Activated CD4-positive, alpha-beta memory T cell treated with anti-CD3 and anti-CD28 coated beads for 36 hours (primary cell): ENCODE data around the gene VRK3. TPM values are rescaled to one million over a fixed set of nuclear protein-coding genes. Genes with fewer than 3 reads are reported as not detected.
"Not testable (repeated sequence)": the region's sequence is repeated elsewhere in the genome, so short reads cannot be mapped to it uniquely, and the experiment has no call there.

Experiments used
- CTCF ChIA-PET: fragments of 350-600 bp; sonication (Branson Sonifier 250); formaldehyde crosslinking; loops from one replicate; lab custom pipeline; 2021; ENCODE audit warnings: antibody characterized with exemption, inconsistent platforms; lab: Charles Lee
- POLR2A ChIA-PET: fragments of 350-600 bp; sonication (Branson Sonifier 250); formaldehyde crosslinking; loops from one replicate; lab custom pipeline; 2021; ENCODE audit warnings: antibody characterized with exemption; lab: Charles Lee
- DNase-seq: peaks from one replicate; pipeline ENCODE4 v3.0.0-alpha.2; 2020
- H3K27ac Mint-ChIP-seq: one replicate; pipeline ENCODE4 v1.8.0; 2021; ENCODE audit warnings: mixed read lengths
- H3K27me3 Mint-ChIP-seq: one replicate; pipeline ENCODE4 v1.8.0; 2021; ENCODE audit warnings: mixed read lengths
- H3K36me3 Mint-ChIP-seq: one replicate; pipeline ENCODE4 v1.8.0; 2021; ENCODE audit warnings: mixed read lengths
- H3K4me1 Mint-ChIP-seq: one replicate; pipeline ENCODE4 v1.8.0; 2021; ENCODE audit warnings: low read depth, mixed read lengths
- H3K4me3 Mint-ChIP-seq: one replicate; pipeline ENCODE4 v1.8.0; 2021; ENCODE audit warnings: mild to moderate bottlenecking, mixed read lengths
- H3K9me3 Mint-ChIP-seq: one replicate; pipeline ENCODE4 v1.8.0; 2021; ENCODE audit warnings: mixed read lengths
- intact Hi-C: fragments of 100-400 bp; cut with micrococcal nuclease; formaldehyde crosslinking; loops from one replicate; pipeline ENCODE4 v1.15.1; 2023
- total RNA-seq, 2 experiments: library from RNA; stranded (reverse); gene quantifications; one replicate each; pipeline ENCODE4 v1.2.3, GENCODE V29; 2021

VRK3 gene, protein sequence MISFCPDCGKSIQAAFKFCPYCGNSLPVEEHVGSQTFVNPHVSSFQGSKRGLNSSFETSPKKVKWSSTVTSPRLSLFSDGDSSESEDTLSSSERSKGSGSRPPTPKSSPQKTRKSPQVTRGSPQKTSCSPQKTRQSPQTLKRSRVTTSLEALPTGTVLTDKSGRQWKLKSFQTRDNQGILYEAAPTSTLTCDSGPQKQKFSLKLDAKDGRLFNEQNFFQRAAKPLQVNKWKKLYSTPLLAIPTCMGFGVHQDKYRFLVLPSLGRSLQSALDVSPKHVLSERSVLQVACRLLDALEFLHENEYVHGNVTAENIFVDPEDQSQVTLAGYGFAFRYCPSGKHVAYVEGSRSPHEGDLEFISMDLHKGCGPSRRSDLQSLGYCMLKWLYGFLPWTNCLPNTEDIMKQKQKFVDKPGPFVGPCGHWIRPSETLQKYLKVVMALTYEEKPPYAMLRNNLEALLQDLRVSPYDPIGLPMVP
- total RNA-seq = 10 to 100 TPM; 54.4 to 55.8 TPM

DNA sequence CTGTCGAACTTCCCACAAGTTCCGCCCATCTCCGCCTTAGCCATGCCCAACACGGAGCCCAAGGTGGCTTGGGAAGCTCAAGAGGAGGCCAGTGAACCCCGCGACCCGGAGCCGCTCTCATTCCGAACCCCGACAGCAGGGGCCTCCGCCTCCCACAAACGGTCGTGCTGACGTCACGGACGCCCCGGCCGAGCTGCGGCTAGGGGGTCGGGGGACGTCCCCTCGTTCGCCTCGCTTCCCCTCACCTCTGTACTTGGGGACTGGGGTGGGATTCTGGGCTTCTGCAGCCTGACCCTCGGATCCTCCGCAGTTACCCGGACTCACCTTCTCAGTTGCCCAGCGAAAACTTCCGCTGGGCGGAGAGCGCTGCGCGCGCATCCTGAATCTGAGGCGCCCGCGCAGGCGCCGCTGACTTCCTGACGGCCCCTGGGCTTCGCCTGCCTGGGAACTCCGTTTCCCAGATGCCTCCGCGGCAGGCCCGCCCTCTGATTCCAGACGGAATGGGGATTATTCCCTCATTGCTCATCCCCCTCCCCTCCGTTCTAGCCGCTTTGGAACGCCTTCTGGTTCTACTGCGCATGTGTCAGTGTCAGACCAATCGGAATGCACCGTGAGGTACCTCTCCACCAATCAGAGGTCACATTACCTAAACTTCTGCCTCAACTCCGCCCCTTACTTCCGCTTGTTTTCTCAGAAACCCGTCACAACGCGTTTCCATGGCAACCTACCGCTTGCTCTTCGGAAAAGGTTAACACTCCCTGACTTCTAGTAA lies at the start of gene VRK3:
TSS of gene VRK3 (minus strand) at position 351 of the 772 bp plus-strand sequence. CDS start 9,210 bp downstream, outside the sequence.
- ChIA-PET POLR2A (interaction anchor here (1.9 kb wide), 1 partner anchor 96 kb away, joined by 9 read pairs; the partner anchor contains the start of genes ATF5 and NUP62), CTCF (interaction anchor here (0.7 to 1.2 kb wide), 5 partner anchors 21 to 310 kb away, joined by 3 to 6 read pairs (median 3); partner anchors contain the start of genes ATF5 and NUP62)
- peak within 1 kb of the TSS; percentile 89 for H3K4me3 Mint-ChIP-seq
- H3K27me3 Mint-ChIP-seq = peaks cover 3% of the 10 kb centered on the region
- peaks cover 7% of the 10 kb centered on the region for H3K9me3 Mint-ChIP-seq
- intact Hi-C loops = loop anchor here (1.0 to 10.0 kb wide), 8 partner anchors 21 to 572 kb away; partner anchors contain the start of genes ALDH16A1, ATF5, JOSD2 and KCNC3
- peaks cover 49% of the 10 kb centered on the region for H3K4me1 Mint-ChIP-seq
- H3K36me3 Mint-ChIP-seq = peaks cover 20% of the 10 kb centered on the region
- peak; percentile 99 for DNase-seq
- H3K27ac Mint-ChIP-seq = peak within 1 kb of the TSS; percentile 98

GRCh38 chr19:50068382-50068781 lies 43.2 kb upstream of the VRK3 start:
- not testable (repeated sequence) for H3K4me1 Mint-ChIP-seq

DNA sequence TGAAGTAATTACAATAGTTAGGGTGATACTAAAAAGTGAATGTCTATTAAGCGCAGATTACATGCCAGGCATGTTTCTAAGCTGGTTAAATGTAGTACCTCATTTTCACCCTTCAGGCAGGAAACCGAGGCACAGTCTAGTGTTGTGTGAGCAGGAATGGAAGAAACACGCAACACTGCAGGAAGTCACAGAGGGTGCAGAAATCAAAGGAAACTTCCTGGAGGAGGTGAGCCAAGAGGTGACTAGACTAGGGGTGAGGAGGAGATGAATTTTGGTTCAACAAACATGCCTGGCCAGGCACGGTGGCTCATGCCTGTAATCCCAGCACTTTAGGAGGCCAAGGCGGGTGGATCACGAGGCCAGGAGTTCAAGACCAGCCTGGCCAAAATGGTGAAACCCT lies 42.4 kb upstream of the VRK3 start:
- CTCF ChIA-PET = no interaction called here

More at GRCh38 chr19:50068382-50068781, 43.2 kb upstream of the VRK3 start:
- CTCF ChIA-PET, intact Hi-C loops, DNase-seq, H3K36me3 Mint-ChIP-seq, H3K27ac Mint-ChIP-seq, H3K4me3 Mint-ChIP-seq, POLR2A ChIA-PET, H3K9me3 Mint-ChIP-seq, H3K27me3 Mint-ChIP-seq: not testable (repeated sequence)

GRCh38 chr19:50065938-50066337 lies 40.8 kb upstream of the VRK3 start:
- Mint-ChIP-seq H3K27ac (no peak overlapping the region), H3K36me3 (no peaks in the 10 kb centered on the region), H3K27me3 (peaks cover 7% of the 10 kb centered on the region), H3K4me3 (no peak overlapping the region), H3K4me1 (no peaks in the 10 kb centered on the region), H3K9me3 (no peaks in the 10 kb centered on the region)
- POLR2A ChIA-PET = no interaction called here
- DNase-seq = no peak
- intact Hi-C loops = no loop called here
- CTCF ChIA-PET = no interaction called here

More for the DNA sequence above, 42.4 kb upstream of the VRK3 start:
- intact Hi-C loops = no loop called here
- Mint-ChIP-seq H3K9me3 (no peaks in the 10 kb centered on the region), H3K27ac (no peak overlapping the region), H3K4me1 (no peaks in the 10 kb centered on the region), H3K36me3 (no peaks in the 10 kb centered on the region), H3K27me3 (peaks cover 4% of the 10 kb centered on the region), H3K4me3 (no peak overlapping the region)
- DNase-seq = no peak
- POLR2A ChIA-PET = no interaction called here

DNA sequence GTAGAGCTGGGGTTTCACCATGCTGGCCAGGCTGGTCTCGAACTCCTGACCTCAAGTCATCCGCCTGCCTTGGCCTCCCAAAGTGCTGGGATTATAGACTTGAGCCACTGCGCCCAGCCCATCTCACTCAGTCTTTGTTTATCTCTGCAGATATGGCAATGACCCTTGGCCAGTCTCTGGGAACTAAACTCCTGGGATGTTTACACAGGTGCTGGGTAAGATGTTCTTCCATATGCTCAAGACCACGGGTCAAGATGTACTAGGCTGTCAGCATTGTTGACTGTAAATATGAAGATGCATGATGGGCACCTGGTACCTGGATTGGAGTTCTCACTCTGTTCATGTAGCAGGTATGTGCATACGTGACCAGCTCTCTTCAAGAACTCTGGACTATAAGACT lies 36.5 kb upstream of the VRK3 start:
- H3K36me3 Mint-ChIP-seq = peaks cover 8% of the 10 kb centered on the region
- no peak for DNase-seq

DNA sequence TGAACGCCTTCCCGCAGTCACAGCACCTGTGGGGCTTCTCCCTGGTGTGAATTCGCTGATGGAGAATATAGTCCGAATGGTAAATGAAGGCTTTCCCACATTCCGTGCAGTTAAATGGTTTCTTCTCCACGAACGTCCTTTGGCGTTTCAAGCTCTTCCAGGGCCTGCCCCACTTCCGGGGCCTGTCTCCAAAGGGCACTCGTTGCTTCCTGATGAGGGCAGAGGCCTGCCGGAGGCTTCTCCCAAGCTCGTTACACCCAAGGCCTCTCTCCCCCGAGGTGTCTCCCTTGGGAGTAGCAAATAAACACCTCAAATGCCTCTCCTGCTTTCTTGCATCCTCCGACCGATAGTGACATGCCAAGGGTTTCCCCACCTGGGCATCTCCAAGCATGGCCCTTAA lies 34.9 kb upstream of the VRK3 start:
- H3K27me3 Mint-ChIP-seq = peaks cover 3% of the 10 kb centered on the region
- intact Hi-C loops = no loop called here
- POLR2A ChIA-PET = no interaction called here
- no peak overlapping the region for H3K27ac Mint-ChIP-seq
- CTCF ChIA-PET = no interaction called here
- peaks cover 29% of the 10 kb centered on the region for H3K9me3 Mint-ChIP-seq
- H3K4me1 Mint-ChIP-seq = no peaks in the 10 kb centered on the region
- no peak for DNase-seq
- H3K4me3 Mint-ChIP-seq = no peak overlapping the region
- peaks cover 8% of the 10 kb centered on the region for H3K36me3 Mint-ChIP-seq

More for the DNA sequence above, 36.5 kb upstream of the VRK3 start:
- Mint-ChIP-seq H3K9me3 (peaks cover 29% of the 10 kb centered on the region), H3K4me1 (no peaks in the 10 kb centered on the region), H3K4me3 (no peak overlapping the region), H3K27ac (no peak overlapping the region), H3K27me3 (peaks cover 5% of the 10 kb centered on the region)
- ChIA-PET POLR2A (no interaction called here), CTCF (no interaction called here)
- intact Hi-C loops = no loop called here

DNA sequence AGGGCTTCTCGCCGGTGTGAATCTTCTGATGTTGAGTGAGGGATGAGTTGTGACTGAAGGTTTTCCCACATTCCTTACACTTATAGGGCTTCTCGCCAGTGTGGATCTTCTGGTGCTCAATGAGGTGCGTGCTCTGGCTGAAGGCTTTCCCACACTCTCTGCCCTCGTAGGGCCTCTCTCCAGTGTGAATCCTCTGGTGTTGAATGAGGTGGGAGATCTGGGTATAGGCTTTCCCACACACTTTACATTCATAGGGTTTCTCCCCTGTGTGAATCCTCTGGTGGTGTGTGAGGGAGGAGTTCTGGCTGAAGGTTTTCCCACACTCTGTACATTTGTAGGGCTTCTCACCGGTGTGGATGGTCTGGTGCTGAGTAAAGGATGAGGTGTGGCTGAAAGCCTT lies 33.9 kb upstream of the VRK3 start:
- DNase-seq = no peak
- Mint-ChIP-seq H3K9me3 (peaks cover 29% of the 10 kb centered on the region), H3K4me1 (no peaks in the 10 kb centered on the region), H3K4me3 (no peak overlapping the region), H3K27ac (no peak overlapping the region), H3K36me3 (peaks cover 8% of the 10 kb centered on the region), H3K27me3 (peaks cover 3% of the 10 kb centered on the region)
- ChIA-PET CTCF (interaction anchor here (0.7 kb wide), 1 partner anchor 19 kb away, joined by 3 read pairs; no protein-coding TSS in a partner anchor), POLR2A (no interaction called here)
- intact Hi-C loops = no loop called here

- Mint-ChIP-seq H3K4me1 (no peaks in the 10 kb centered on the region), H3K27ac (no peak overlapping the region), H3K4me3 (no peak overlapping the region), H3K27me3 (peaks cover 3% of the 10 kb centered on the region), H3K9me3 (peaks cover 29% of the 10 kb centered on the region), H3K36me3 (peaks cover 8% of the 10 kb centered on the region)
- ChIA-PET POLR2A (no interaction called here), CTCF (interaction anchor here (1.7 kb wide), 1 partner anchor 11 kb away, joined by 5 read pairs; no protein-coding TSS in a partner anchor)
- intact Hi-C loops = no loop called here
- no peak for DNase-seq
These were observed 33.3 kb upstream of the VRK3 start for GRCh38 chr19:50058425-50058824.

DNA sequence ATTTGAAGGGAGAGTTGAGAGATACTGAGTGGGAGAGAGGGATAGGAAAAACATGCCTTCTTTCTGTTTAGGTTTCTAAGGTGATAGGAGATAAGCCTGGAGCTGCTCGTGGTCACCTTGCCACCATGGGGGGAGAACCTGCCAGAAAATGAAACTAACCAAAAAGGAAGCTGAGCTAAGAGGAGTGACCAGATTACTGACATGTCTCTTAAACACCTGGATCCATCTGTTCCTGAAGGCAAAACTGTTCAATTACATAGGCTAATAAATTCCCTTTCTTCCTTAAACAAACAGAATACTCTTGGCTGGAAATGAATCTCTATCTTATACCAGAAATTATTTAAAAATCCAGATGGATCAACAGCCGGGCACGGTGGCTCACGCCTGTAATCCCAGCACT lies 27.9 kb upstream of the VRK3 start:
- ChIA-PET POLR2A (no interaction called here), CTCF (no interaction called here)
- Mint-ChIP-seq H3K27me3 (no peaks in the 10 kb centered on the region), H3K9me3 (peaks cover 6% of the 10 kb centered on the region), H3K4me1 (peaks cover 17% of the 10 kb centered on the region), H3K36me3 (peaks cover 2% of the 10 kb centered on the region), H3K27ac (no peak overlapping the region), H3K4me3 (no peak overlapping the region)
- intact Hi-C loops = no loop called here
- no peak for DNase-seq

- Mint-ChIP-seq H3K27ac (no peak overlapping the region), H3K4me3 (no peak overlapping the region), H3K9me3 (no peaks in the 10 kb centered on the region), H3K27me3 (no peaks in the 10 kb centered on the region), H3K36me3 (peaks cover 10% of the 10 kb centered on the region), H3K4me1 (peaks cover 17% of the 10 kb centered on the region)
- DNase-seq = no peak
- POLR2A ChIA-PET = no interaction called here
- CTCF ChIA-PET = no interaction called here
- intact Hi-C loops = loop anchor here (2.0 kb wide), 1 partner anchor 27 kb away; the partner anchor contains the start of gene VRK3
These were observed 26.8 kb upstream of the VRK3 start for GRCh38 chr19:50051964-50052363.

- H3K27me3 Mint-ChIP-seq, H3K9me3 Mint-ChIP-seq, CTCF ChIA-PET, DNase-seq, POLR2A ChIA-PET: not testable (repeated sequence)
- Mint-ChIP-seq H3K27ac (peak overlapping the region; percentile 39), H3K4me1 (peaks cover 17% of the 10 kb centered on the region), H3K4me3 (peak overlapping the region; percentile 73), H3K36me3 (peaks cover 15% of the 10 kb centered on the region)
- intact Hi-C loops = loop anchor here (2.0 kb wide), 1 partner anchor 27 kb away; the partner anchor contains the start of gene VRK3
These were observed 26.2 kb upstream of the VRK3 start for GRCh38 chr19:50051228-50051895.
